DOHH2 (cell line): ENCODE results near the gene EPHA8.

Experiments
- EZH2phosphoT487 ChIP-seq: fragments of 200-600 bp; sonication (generic); IDR thresholded peaks from 2 replicates; pipeline ENCODE4 v1.6.1; 2017; ENCODE audit warnings: borderline replicate concordance, mild to moderate bottlenecking, antibody characterized with exemption, low read length, moderate library complexity, mixed read lengths
- TF ChIP-seq, protein P1 (sequence below): fragments of 200-600 bp; sonication (generic); IDR thresholded peaks from one replicate; pipeline ENCODE4 v1.5.1; 2014; ENCODE audit warnings: antibody characterized with exemption, mild to moderate bottlenecking, low read depth, low read length; ENCODE audit not compliant: poor library complexity, severe bottlenecking

DNA sequence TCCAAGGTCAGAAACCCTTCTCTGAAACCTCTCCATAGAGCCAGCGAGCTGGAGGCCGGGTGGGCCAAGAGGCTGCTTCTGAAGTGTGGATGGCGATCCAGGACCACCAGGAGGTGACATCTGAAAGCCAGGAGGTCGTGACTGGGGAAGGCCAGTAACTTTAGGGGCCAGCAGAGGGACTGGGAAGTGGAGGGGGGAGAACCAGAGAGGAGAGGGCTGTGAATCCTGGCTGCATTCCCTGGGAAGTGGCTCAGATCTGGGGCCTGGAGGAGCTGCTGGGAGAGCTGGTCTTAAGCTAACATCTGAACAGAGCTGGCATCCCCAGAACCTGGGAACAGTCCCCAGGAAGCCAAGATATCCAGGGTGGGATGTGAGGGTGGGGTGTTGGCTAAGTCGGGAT, 11.3 kb upstream of the EPHA8 start:
- TF ChIP-seq, protein P1, sequence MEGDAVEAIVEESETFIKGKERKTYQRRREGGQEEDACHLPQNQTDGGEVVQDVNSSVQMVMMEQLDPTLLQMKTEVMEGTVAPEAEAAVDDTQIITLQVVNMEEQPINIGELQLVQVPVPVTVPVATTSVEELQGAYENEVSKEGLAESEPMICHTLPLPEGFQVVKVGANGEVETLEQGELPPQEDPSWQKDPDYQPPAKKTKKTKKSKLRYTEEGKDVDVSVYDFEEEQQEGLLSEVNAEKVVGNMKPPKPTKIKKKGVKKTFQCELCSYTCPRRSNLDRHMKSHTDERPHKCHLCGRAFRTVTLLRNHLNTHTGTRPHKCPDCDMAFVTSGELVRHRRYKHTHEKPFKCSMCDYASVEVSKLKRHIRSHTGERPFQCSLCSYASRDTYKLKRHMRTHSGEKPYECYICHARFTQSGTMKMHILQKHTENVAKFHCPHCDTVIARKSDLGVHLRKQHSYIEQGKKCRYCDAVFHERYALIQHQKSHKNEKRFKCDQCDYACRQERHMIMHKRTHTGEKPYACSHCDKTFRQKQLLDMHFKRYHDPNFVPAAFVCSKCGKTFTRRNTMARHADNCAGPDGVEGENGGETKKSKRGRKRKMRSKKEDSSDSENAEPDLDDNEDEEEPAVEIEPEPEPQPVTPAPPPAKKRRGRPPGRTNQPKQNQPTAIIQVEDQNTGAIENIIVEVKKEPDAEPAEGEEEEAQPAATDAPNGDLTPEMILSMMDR, result no peak
- no peak for TF ChIP-seq EZH2phosphoT487
